ENCODE results near the gene LSP1.

DNA sequence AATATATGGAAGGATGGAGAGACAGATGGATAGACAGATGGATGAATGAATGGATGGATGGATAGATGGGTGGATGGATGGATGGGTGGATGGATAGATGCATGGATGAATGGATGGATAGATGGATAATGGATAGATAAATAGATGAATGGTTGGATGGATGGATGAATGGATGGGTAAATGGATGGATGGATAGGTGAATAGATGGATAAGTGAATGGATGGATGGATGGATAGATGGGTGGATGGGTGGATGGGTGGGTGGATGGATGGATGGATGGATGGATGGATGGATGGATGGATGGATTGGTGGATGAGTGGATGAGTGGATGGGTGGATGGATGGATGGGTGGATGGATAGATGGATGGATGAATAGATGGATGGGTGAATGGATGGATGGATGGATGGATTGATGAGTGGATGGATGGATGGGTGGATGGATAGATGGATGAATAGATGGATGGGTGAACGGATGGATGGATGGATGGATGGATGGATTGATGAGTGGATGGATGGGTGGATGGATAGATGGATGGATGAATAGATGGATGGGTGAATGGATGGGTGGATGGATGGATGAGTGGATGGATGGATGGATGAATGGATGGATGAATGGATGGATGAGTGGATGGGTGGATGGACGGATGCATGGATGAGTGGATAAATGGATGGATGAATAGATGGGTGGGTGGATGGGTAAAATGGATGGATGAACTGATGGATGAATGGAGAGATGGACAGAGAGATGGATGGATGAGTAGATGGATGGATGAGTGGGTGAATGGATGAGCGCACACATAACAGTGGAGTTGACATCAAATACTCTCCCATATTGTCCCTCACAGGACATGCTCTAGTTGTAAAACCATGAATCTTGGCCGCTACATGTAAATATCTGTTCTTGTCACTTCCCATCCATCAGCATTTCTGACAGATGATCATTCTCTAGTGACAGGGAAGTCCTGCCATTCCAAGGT, 8.8 kb downstream of the LSP1 start:
- TF ChIP-seq POLR2A (IDR thresholded peaks at IDR 0.05; ENCODE audit: low read length) (no peak), GATA1 (IDR thresholded peaks at IDR 0.05; ENCODE audit: low read depth, low read length) (no peak)
